HG02678 (cell line): ENCODE data around the gene OPN4.

Source experiments
- ATAC-seq: cut with Tn5 transposase; IDR thresholded peaks from one replicate; pipeline ENCODE4 v1.9.1; 2021; ENCODE audit warnings: mild to moderate bottlenecking, moderate library complexity; ENCODE audit not compliant: unreplicated experiment

The OPN4 gene

GRCh38 chr10:86677374-86677773 is 23.0 kb downstream of the OPN4 start:
- ATAC-seq: no peak

- ATAC-seq: peak; percentile 47
Measured at GRCh38 chr10:86678999-86679792, 24.8 kb downstream of the OPN4 start.

GRCh38 chr10:86681047-86681446 is 26.7 kb downstream of the OPN4 start:
- ATAC-seq: no peak

GRCh38 chr10:86681722-86682386 is 27.5 kb downstream of the OPN4 start:
- no peak for ATAC-seq

- ATAC-seq: no peak
Measured at GRCh38 chr10:86682675-86683074, 28.3 kb downstream of the OPN4 start.

- no peak for ATAC-seq
Measured at GRCh38 chr10:86684331-86685097, 30.2 kb downstream of the OPN4 start.

- no peak for ATAC-seq
Measured at GRCh38 chr10:86685416-86685815, 31.1 kb downstream of the OPN4 start.

GRCh38 chr10:86685893-86686632 is 31.7 kb downstream of the OPN4 start:
- no peak for ATAC-seq

- no peak for ATAC-seq
Measured at GRCh38 chr10:86686972-86687371, 32.6 kb downstream of the OPN4 start.

GRCh38 chr10:86687750-86688149 is 33.4 kb downstream of the OPN4 start:
- ATAC-seq: no peak

GRCh38 chr10:86688398-86688921 is 34.1 kb downstream of the OPN4 start:
- ATAC-seq: peak; percentile 90

GRCh38 chr10:86689146-86689545 is 34.8 kb downstream of the OPN4 start:
- no peak for ATAC-seq

- no peak for ATAC-seq
Measured at GRCh38 chr10:86690231-86690630, 35.9 kb downstream of the OPN4 start.

GRCh38 chr10:86690657-86691084 is 36.3 kb downstream of the OPN4 start:
- ATAC-seq: no peak

- no peak for ATAC-seq
Measured at GRCh38 chr10:86691333-86692022, 37.1 kb downstream of the OPN4 start.

GRCh38 chr10:86692023-86692514 is 37.7 kb downstream of the OPN4 start:
- ATAC-seq: no peak

- ATAC-seq: no peak
Measured at GRCh38 chr10:86692664-86693063, 38.3 kb downstream of the OPN4 start.

- ATAC-seq: no peak
Measured at GRCh38 chr10:86693275-86693674, 38.9 kb downstream of the OPN4 start.

GRCh38 chr10:86693721-86694369 is 39.5 kb downstream of the OPN4 start:
- no peak for ATAC-seq
